ENCODE results near the gene CRYL1. TPM values are rescaled to one million over a fixed set of nuclear protein-coding genes. Genes with fewer than 3 reads are reported as not detected.

The CRYL1 gene
- total RNA-seq, 1 donor from 2014 or later = 14.3 TPM

- FAIRE-seq (no peak), DNase-seq (ENCODE audit: low spot score in 2 of 2) (no peak)
Observed at GRCh38 chr13:20430296-20430695, 95.4 kb downstream of the CRYL1 start.

GRCh38 chr13:20429682-20430081 is 96.0 kb downstream of the CRYL1 start:
- no peak for FAIRE-seq
- DNase-seq (ENCODE audit: low spot score in 2 of 2) = no peak

GRCh38 chr13:20428666-20429644 is 96.7 kb downstream of the CRYL1 start:
- no peak for FAIRE-seq

GRCh38 chr13:20426766-20427448 is 98.8 kb downstream of the CRYL1 start:
- FAIRE-seq = no peak
- DNase-seq (ENCODE audit: low spot score in 2 of 2) = no peak

More at GRCh38 chr13:20428666-20429644, 96.7 kb downstream of the CRYL1 start:
- no peak for DNase-seq (ENCODE audit: low spot score in 2 of 2)

GRCh38 chr13:20425819-20426219 is 99.8 kb downstream of the CRYL1 start:
- FAIRE-seq (no peak), DNase-seq (ENCODE audit: low spot score in 2 of 2) (no peak)

GRCh38 chr13:20424949-20425348 is 100.7 kb downstream of the CRYL1 start:
- FAIRE-seq (no peak), DNase-seq (ENCODE audit: low spot score in 2 of 2) (no peak)

- DNase-seq (ENCODE audit: low spot score in 2 of 2) (no peak), FAIRE-seq (no peak)
Observed at GRCh38 chr13:20424559-20424852, 101.2 kb downstream of the CRYL1 start.

- DNase-seq (ENCODE audit: low spot score in 2 of 2) (no peak), FAIRE-seq (no peak)
Observed at GRCh38 chr13:20422362-20422761, 103.3 kb downstream of the CRYL1 start.

GRCh38 chr13:20420938-20421337 is 104.7 kb downstream of the CRYL1 start:
- no peak for DNase-seq (ENCODE audit: low spot score in 2 of 2)
- no peak for FAIRE-seq

- DNase-seq (ENCODE audit: low spot score in 2 of 2) = no peak
- no peak for FAIRE-seq
Observed at GRCh38 chr13:20418953-20419352, 106.7 kb downstream of the CRYL1 start.

GRCh38 chr13:20416223-20416745 is 109.4 kb downstream of the CRYL1 start:
- FAIRE-seq (no peak), DNase-seq (ENCODE audit: low spot score in 2 of 2) (no peak)

GRCh38 chr13:20415694-20416107 is 110.0 kb downstream of the CRYL1 start:
- FAIRE-seq (no peak), DNase-seq (ENCODE audit: low spot score in 2 of 2) (no peak)

GRCh38 chr13:20415306-20415679 is 110.4 kb downstream of the CRYL1 start:
- DNase-seq (ENCODE audit: low spot score in 2 of 2) (no peak), FAIRE-seq (no peak)

GRCh38 chr13:20414546-20415305 is 110.9 kb downstream of the CRYL1 start:
- DNase-seq (ENCODE audit: low spot score in 2 of 2) (no peak), FAIRE-seq (no peak)

GRCh38 chr13:20412691-20413355 is 112.8 kb downstream of the CRYL1 start:
- no peak for FAIRE-seq
- no peak for DNase-seq (ENCODE audit: low spot score in 2 of 2)

- no peak for FAIRE-seq
- DNase-seq (ENCODE audit: low spot score in 2 of 2) = no peak
Observed at GRCh38 chr13:20411638-20412342, 113.9 kb downstream of the CRYL1 start.

GRCh38 chr13:20410726-20411125 is 114.9 kb downstream of the CRYL1 start:
- no peak for DNase-seq (ENCODE audit: low spot score in 2 of 2)
- no peak for FAIRE-seq

GRCh38 chr13:20408181-20408580 is 117.5 kb downstream of the CRYL1 start:
- FAIRE-seq (no peak), DNase-seq (ENCODE audit: low spot score in 2 of 2) (no peak)

- FAIRE-seq = no peak
- no peak for DNase-seq (ENCODE audit: low spot score in 2 of 2)
Observed at GRCh38 chr13:20407759-20408158, 117.9 kb downstream of the CRYL1 start.

GRCh38 chr13:20405691-20406090 is 120.0 kb downstream of the CRYL1 start:
- DNase-seq (ENCODE audit: low spot score in 2 of 2) (no peak), FAIRE-seq (no peak)
